Measurements from ENCODE around the gene REX1BD.

Gene REX1BD

GRCh38 chr19:18612772-18613588, 24.4 kb downstream of the REX1BD start, which contains the start of gene TMEM59L:
Gene TMEM59L (plus strand): TSS chr19:18612870. CDS start chr19:18612959, 89 bp downstream.
- Histone ChIP-seq H3K27ac (replicated peaks) (no peak within 1 kb of the TSS), H3K4me3 (replicated peaks; ENCODE audit: insufficient read depth, low read length) (peak within 1 kb of the TSS; percentile 19), H3K27me3 (ENCODE audit: insufficient read depth, poor library complexity, severe bottlenecking) (peaks cover 73% of the 10 kb centered on the region)
- no peak for DNase-seq (ENCODE audit: low read depth in 1 of 2, low spot score in 1 of 2)
- TF ChIP-seq REST (IDR thresholded peaks at IDR 0.05; ENCODE audit: insufficient replicate concordance, low read depth), result no peak
- no peak for TF ChIP-seq POLR2AphosphoS5 (IDR thresholded peaks at IDR 0.05; ENCODE audit: low read depth)
- no peak for TF ChIP-seq SPI1 (IDR thresholded peaks at IDR 0.05; ENCODE audit: borderline replicate concordance, low read depth)
- no peak for TF ChIP-seq GABPA (IDR thresholded peaks at IDR 0.05; ENCODE audit: low read depth)
- TF ChIP-seq, protein P1, sequence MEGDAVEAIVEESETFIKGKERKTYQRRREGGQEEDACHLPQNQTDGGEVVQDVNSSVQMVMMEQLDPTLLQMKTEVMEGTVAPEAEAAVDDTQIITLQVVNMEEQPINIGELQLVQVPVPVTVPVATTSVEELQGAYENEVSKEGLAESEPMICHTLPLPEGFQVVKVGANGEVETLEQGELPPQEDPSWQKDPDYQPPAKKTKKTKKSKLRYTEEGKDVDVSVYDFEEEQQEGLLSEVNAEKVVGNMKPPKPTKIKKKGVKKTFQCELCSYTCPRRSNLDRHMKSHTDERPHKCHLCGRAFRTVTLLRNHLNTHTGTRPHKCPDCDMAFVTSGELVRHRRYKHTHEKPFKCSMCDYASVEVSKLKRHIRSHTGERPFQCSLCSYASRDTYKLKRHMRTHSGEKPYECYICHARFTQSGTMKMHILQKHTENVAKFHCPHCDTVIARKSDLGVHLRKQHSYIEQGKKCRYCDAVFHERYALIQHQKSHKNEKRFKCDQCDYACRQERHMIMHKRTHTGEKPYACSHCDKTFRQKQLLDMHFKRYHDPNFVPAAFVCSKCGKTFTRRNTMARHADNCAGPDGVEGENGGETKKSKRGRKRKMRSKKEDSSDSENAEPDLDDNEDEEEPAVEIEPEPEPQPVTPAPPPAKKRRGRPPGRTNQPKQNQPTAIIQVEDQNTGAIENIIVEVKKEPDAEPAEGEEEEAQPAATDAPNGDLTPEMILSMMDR (IDR thresholded peaks at IDR 0.05; ENCODE audit: insufficient read depth, low read length), result no peak

DNA sequence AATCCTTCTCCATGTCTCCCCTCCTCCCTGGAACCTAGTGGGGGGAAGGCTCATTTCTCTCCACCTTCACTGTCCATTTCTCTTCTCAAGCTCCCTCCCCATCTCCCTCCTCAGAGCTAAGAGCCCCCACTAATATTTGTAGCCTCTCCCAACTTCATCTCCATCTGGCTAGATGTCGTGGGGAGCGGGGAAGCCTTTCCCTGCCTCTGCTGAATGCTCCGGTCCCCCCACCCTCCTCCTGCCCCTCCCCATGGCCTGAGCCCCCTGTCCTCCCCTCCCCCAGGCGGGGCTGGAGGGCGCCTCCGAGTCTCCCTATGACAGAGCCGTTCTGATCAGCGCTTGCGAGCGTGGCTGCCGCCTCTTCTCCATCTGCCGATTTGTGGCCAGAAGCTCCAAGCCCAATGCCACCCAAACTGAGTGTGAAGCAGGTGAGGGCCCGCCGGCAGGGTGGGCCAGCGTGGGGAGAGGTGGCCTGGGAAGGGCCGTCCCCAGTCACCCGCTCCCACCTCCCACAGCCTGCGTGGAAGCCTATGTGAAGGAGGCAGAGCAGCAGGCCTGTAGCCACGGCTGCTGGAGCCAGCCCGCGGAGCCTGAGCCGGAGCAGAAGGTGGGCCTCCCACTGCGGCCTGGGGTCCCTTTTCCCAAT, 25.1 kb downstream of the REX1BD start:
- Histone ChIP-seq H3K27me3 (ENCODE audit: insufficient read depth, poor library complexity, severe bottlenecking) (peaks cover 65% of the 10 kb centered on the region), H3K27ac (replicated peaks) (no peak overlapping the region), H3K4me3 (replicated peaks; ENCODE audit: insufficient read depth, low read length) (no peak overlapping the region)
- TF ChIP-seq GABPA (IDR thresholded peaks at IDR 0.05; ENCODE audit: low read depth), result no peak
- no peak for TF ChIP-seq POLR2AphosphoS5 (IDR thresholded peaks at IDR 0.05; ENCODE audit: low read depth)
- no peak for TF ChIP-seq REST (IDR thresholded peaks at IDR 0.05; ENCODE audit: insufficient replicate concordance, low read depth)
- TF ChIP-seq, protein P1 (IDR thresholded peaks at IDR 0.05; ENCODE audit: insufficient read depth, low read length), result no peak
- TF ChIP-seq SPI1 (IDR thresholded peaks at IDR 0.05; ENCODE audit: borderline replicate concordance, low read depth), result no peak
- DNase-seq (ENCODE audit: low read depth in 1 of 2, low spot score in 1 of 2), result no peak

GRCh38 chr19:18616023-18616422, 27.4 kb downstream of the REX1BD start:
- TF ChIP-seq REST (IDR thresholded peaks at IDR 0.05; ENCODE audit: insufficient replicate concordance, low read depth), result no peak
- TF ChIP-seq POLR2AphosphoS5 (IDR thresholded peaks at IDR 0.05; ENCODE audit: low read depth), result no peak
- no peak overlapping the region for H3K27ac ChIP-seq (replicated peaks)
- peaks cover 42% of the 10 kb centered on the region for H3K27me3 ChIP-seq (ENCODE audit: insufficient read depth, poor library complexity, severe bottlenecking)
- no peak overlapping the region for H3K4me3 ChIP-seq (replicated peaks; ENCODE audit: insufficient read depth, low read length)
- DNase-seq (ENCODE audit: low read depth in 1 of 2, low spot score in 1 of 2), result no peak

All from HL-60 (cell line).